HEK293T (cell line): ENCODE results near the gene TTC19.

Experiments
- CTCF ChIA-PET: fragments of 350-600 bp; formaldehyde crosslinking; extraction: SDS; loops from one replicate; lab custom pipeline; 2021; ENCODE audit warnings: antibody characterized with exemption, inconsistent platforms; lab: Yijun Ruan, JAX
- POLR2A ChIA-PET: fragments of 350-600 bp; formaldehyde crosslinking; extraction: SDS; loops from one replicate; lab custom pipeline; 2020; ENCODE audit warnings: antibody characterized with exemption, inconsistent platforms; lab: Yijun Ruan, JAX
- DNase-seq: peaks from one replicate; pipeline ENCODE4 v3.0.0; 2012; ENCODE audit warnings: mixed read lengths; ENCODE audit errors: extremely low spot score
- ARNT ChIP-seq: fragments of 450-650 bp; IDR thresholded peaks from 2 replicates; pipeline ENCODE4 v1.6.1; 2017; ENCODE audit warnings: mild to moderate bottlenecking
- BHLHE40 ChIP-seq: fragments of 450-650 bp; IDR thresholded peaks from 2 replicates; pipeline ENCODE4 v1.6.1; 2016; ENCODE audit warnings: mild to moderate bottlenecking, moderate library complexity, borderline replicate concordance
- CTBP1 ChIP-seq: fragments of 450-650 bp; IDR thresholded peaks from 2 replicates; pipeline ENCODE4 v1.6.1; 2016; ENCODE audit warnings: borderline replicate concordance
- ELF4 ChIP-seq: fragments of 450-650 bp; IDR thresholded peaks from 2 replicates; pipeline ENCODE4 v1.6.1; 2017; ENCODE audit warnings: antibody characterized with exemption
- FOXA1 ChIP-seq: fragments of 450-650 bp; IDR thresholded peaks from 2 replicates; pipeline ENCODE4 v1.6.1; 2016; ENCODE audit warnings: mild to moderate bottlenecking
- FOXK2 ChIP-seq: fragments of 450-650 bp; IDR thresholded peaks from 2 replicates; pipeline ENCODE4 v1.6.1; 2016; ENCODE audit warnings: mild to moderate bottlenecking
- FOXM1 ChIP-seq: fragments of 450-650 bp; IDR thresholded peaks from 2 replicates; pipeline ENCODE4 v1.6.1; 2017; ENCODE audit warnings: mild to moderate bottlenecking, borderline replicate concordance
- HDGF ChIP-seq: fragments of 450-650 bp; IDR thresholded peaks from 2 replicates; pipeline ENCODE4 v1.6.1; 2017; ENCODE audit warnings: antibody characterized with exemption, borderline replicate concordance
- L3MBTL2 ChIP-seq: fragments of 450-650 bp; conservative IDR thresholded peaks from 2 replicates; pipeline ENCODE4 v1.6.1; 2016; ENCODE audit warnings: mild to moderate bottlenecking
- LEF1 ChIP-seq: fragments of 450-650 bp; IDR thresholded peaks from 2 replicates; pipeline ENCODE4 v1.6.1; 2017; ENCODE audit warnings: mild to moderate bottlenecking, borderline replicate concordance
- NFRKB ChIP-seq: fragments of 450-650 bp; IDR thresholded peaks from 2 replicates; pipeline ENCODE4 v1.6.1; 2016; ENCODE audit warnings: mild to moderate bottlenecking, moderate library complexity
- SP1 ChIP-seq: fragments of 450-650 bp; IDR thresholded peaks from 2 replicates; pipeline ENCODE4 v1.6.1; 2017
- SUZ12 ChIP-seq: fragments of 450-650 bp; IDR thresholded peaks from 2 replicates; pipeline ENCODE4 v1.6.1; 2016; ENCODE audit warnings: mild to moderate bottlenecking
- TARDBP ChIP-seq: fragments of 450-650 bp; IDR thresholded peaks from 2 replicates; pipeline ENCODE4 v1.6.1; 2016
- ZNF384 ChIP-seq: fragments of 450-650 bp; IDR thresholded peaks from 2 replicates; pipeline ENCODE4 v1.6.1; 2016
- TF ChIP-seq, protein P1 (sequence below): fragments of 450-650 bp; IDR thresholded peaks from 2 replicates; pipeline ENCODE4 v1.6.1; 2016

The TTC19 gene

GRCh38 chr17:15954222-15954621, 45.4 kb upstream of the TTC19 start:
- CTCF ChIA-PET: no interaction called here
- POLR2A ChIA-PET: interaction anchor here (1.3 kb wide), 2 partner anchors 9 to 46 kb away, joined by 5 to 7 read pairs; partner anchors contain the start of genes ADORA2B, TTC19 and ZSWIM7
- DNase-seq: no peak
- TF ChIP-seq ELF4: no peak
- TF ChIP-seq L3MBTL2: no peak
- no peak for TF ChIP-seq ZNF384
- TF ChIP-seq FOXA1: no peak
- no peak for TF ChIP-seq ARNT
- TF ChIP-seq SUZ12: no peak
- no peak for TF ChIP-seq FOXM1
- no peak for TF ChIP-seq TARDBP
- TF ChIP-seq NFRKB: no peak

DNA sequence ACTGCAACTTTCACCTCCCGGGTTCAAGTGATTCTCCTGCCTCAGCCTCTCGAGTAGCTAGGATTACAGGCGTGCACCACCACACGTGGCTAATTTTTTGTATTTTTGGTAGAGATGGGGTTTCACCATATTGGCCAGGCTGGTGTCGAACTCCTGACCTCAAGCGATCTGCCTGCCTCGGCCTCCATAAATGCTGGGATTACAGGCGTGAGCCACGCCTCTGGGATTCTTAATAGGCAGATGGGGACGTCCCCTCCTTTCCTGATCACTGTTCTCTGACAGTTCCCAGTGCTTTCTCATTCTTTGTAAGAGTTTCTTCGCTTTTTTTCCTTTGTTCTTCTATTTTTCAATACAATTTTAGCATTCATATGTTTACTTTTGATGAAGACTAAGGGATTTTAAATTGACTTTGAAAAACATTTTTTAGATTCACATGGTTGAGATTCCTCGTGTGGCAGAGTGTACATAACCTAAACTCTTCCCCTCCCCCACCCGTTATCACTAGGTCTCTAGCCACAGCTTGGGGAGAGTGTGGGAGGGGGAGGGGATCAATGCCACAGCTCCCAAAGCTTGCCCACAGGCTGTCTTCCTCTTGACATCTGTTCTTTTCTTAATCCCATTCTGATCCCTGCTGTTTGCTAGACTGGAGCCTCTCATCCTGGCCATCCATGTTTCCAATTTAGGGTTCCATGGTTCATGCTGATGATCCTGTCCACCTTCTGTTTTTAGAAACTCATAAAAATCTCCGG, 43.7 kb upstream of the TTC19 start:
- ChIA-PET CTCF (no interaction called here), POLR2A (no interaction called here)
- no peak for TF ChIP-seq L3MBTL2
- TF ChIP-seq SUZ12: no peak
- TF ChIP-seq ARNT: no peak
- no peak for TF ChIP-seq ELF4
- TF ChIP-seq TARDBP: no peak
- TF ChIP-seq, protein P1, sequence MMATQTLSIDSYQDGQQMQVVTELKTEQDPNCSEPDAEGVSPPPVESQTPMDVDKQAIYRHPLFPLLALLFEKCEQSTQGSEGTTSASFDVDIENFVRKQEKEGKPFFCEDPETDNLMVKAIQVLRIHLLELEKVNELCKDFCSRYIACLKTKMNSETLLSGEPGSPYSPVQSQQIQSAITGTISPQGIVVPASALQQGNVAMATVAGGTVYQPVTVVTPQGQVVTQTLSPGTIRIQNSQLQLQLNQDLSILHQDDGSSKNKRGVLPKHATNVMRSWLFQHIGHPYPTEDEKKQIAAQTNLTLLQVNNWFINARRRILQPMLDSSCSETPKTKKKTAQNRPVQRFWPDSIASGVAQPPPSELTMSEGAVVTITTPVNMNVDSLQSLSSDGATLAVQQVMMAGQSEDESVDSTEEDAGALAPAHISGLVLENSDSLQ: no peak
- TF ChIP-seq HDGF: no peak
- no peak for TF ChIP-seq FOXK2
- no peak for TF ChIP-seq SP1
- DNase-seq: no peak

DNA sequence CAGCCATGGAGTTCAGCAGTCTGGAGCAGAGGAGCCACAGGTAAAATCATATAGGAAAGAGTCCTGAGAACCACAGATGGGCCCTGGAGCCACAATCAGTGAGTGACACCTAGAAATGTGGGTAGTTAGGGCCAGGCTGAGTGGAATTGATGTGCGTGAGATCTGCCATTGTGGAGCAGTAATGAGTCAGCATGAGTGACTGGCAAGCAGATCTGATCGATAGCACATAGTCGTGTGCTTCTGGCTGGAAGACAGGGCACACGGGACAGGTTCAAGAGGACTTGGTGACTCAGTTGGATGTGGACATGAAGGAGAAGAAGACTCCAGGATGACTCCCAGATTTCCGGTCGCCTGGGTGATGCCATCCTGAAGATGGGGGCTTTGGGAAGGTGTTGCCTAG, 42.4 kb upstream of the TTC19 start:
- ChIA-PET CTCF (no interaction called here), POLR2A (interaction anchor here (3.6 kb wide), 1 partner anchor 12 kb away, joined by 15 read pairs; the partner anchor contains the start of gene ADORA2B)
- TF ChIP-seq CTBP1: no peak
- no peak for TF ChIP-seq SP1
- TF ChIP-seq LEF1: no peak
- TF ChIP-seq ELF4: no peak
- DNase-seq: no peak

GRCh38 chr17:15957608-15958307, 41.9 kb upstream of the TTC19 start:
- ChIA-PET POLR2A (interaction anchor here (0.8 to 3.6 kb wide), 3 partner anchors 10 to 44 kb away, joined by 3 to 15 read pairs (median 4); partner anchors contain the start of gene ADORA2B), CTCF (interaction anchor here (1.3 kb wide), 1 partner anchor 13 kb away, joined by 10 read pairs; the partner anchor contains the start of gene ADORA2B)
- TF ChIP-seq BHLHE40: no peak
- TF ChIP-seq NFRKB: no peak
- TF ChIP-seq FOXK2: no peak
- no peak for TF ChIP-seq ARNT
- TF ChIP-seq FOXA1: no peak
- TF ChIP-seq, protein P1: no peak
- no peak for TF ChIP-seq ZNF384
- no peak for TF ChIP-seq L3MBTL2
- TF ChIP-seq FOXM1: no peak
- no peak for TF ChIP-seq LEF1
- TF ChIP-seq HDGF: no peak
- no peak for TF ChIP-seq ELF4
- DNase-seq: no peak

- ChIA-PET CTCF (interaction anchor here (1.3 kb wide), 1 partner anchor 14 kb away, joined by 10 read pairs; the partner anchor contains the start of gene ADORA2B), POLR2A (interaction anchor here (0.8 to 3.6 kb wide), 4 partner anchors 11 to 43 kb away, joined by 3 to 15 read pairs (median 8); partner anchors contain the start of genes ADORA2B, TTC19 and ZSWIM7)
- DNase-seq: no peak
- TF ChIP-seq NFRKB: no peak
- no peak for TF ChIP-seq SP1
- TF ChIP-seq ARNT: no peak
- TF ChIP-seq HDGF: no peak
- TF ChIP-seq FOXM1: no peak
- no peak for TF ChIP-seq TARDBP
- TF ChIP-seq L3MBTL2: no peak
- TF ChIP-seq BHLHE40: no peak
- TF ChIP-seq, protein P1: no peak
- TF ChIP-seq FOXA1: no peak
- no peak for TF ChIP-seq SUZ12
- no peak for TF ChIP-seq FOXK2
- TF ChIP-seq CTBP1: no peak
- no peak for TF ChIP-seq ZNF384
- no peak for TF ChIP-seq LEF1
- TF ChIP-seq ELF4: no peak
Observed at GRCh38 chr17:15958484-15958854, 41.2 kb upstream of the TTC19 start.

GRCh38 chr17:15963670-15964110, 35.9 kb upstream of the TTC19 start:
- ChIA-PET POLR2A (interaction anchor here (1.2 kb wide), 1 partner anchor 36 kb away, joined by 4 read pairs; the partner anchor contains the start of genes TTC19 and ZSWIM7), CTCF (no interaction called here)
- no peak for DNase-seq
- TF ChIP-seq FOXM1: no peak
- no peak for TF ChIP-seq SUZ12
- TF ChIP-seq SP1: no peak
- no peak for TF ChIP-seq BHLHE40
- TF ChIP-seq TARDBP: no peak
- TF ChIP-seq ZNF384: no peak
- no peak for TF ChIP-seq LEF1
- no peak for TF ChIP-seq NFRKB
- TF ChIP-seq ELF4: no peak
- TF ChIP-seq CTBP1: no peak
- TF ChIP-seq HDGF: no peak
- TF ChIP-seq FOXA1: no peak
- TF ChIP-seq FOXK2: no peak
- TF ChIP-seq, protein P1: no peak
- no peak for TF ChIP-seq L3MBTL2
- no peak for TF ChIP-seq ARNT
